ENCODE measurements around the gene STRN4.

GRCh38 chr19:46724468-46724867 is 21.8 kb downstream of the STRN4 start:
- TF ChIP-seq CTCF (IDR thresholded peaks at IDR 0.05) = no peak
- TF ChIP-seq POLR2A (IDR thresholded peaks at IDR 0.05) = no peak
